Cardiac muscle cell (in vitro differentiated cells and primary cell): Measurements from ENCODE around the gene CLMN. TPM values are rescaled to one million over a fixed set of nuclear protein-coding genes. Genes with fewer than 3 reads are reported as not detected.

Experiments
- DNase-seq, 2 donors: peaks; one replicate each; pipeline versions ENCODE4 v3.0.0 to v3.0.0-alpha.2; 2010 to 2017; ENCODE audit warnings: low read depth in 1 of 2, low spot score in 1 of 2
- H3K27ac ChIP-seq: fragments of 200-600 bp; sonication (generic); 2 replicates; pipeline ENCODE4 v1.5.1; 2016
- H3K27me3 ChIP-seq: fragments of 200-600 bp; sonication (generic); 2 replicates; pipeline ENCODE4 v1.6.0; 2016; ENCODE audit warnings: control low read depth
- H3K36me3 ChIP-seq: fragments of 200-600 bp; sonication (generic); 2 replicates; pipeline ENCODE4 v1.5.1; 2016; ENCODE audit warnings: control low read depth
- H3K4me1 ChIP-seq: fragments of 200-600 bp; sonication (generic); 2 replicates; pipeline ENCODE4 v1.8.1; 2017; ENCODE audit warnings: low read depth, mild to moderate bottlenecking, mixed run types
- H3K4me3 ChIP-seq: fragments of 200-600 bp; sonication (generic); 2 replicates; pipeline ENCODE4 v1.5.1; 2016; ENCODE audit warnings: mild to moderate bottlenecking
- H3K9me3 ChIP-seq: fragments of 200-600 bp; sonication (generic); 2 replicates; pipeline ENCODE4 v1.5.1; 2017; ENCODE audit warnings: low read depth, mild to moderate bottlenecking, control low read depth
- polyA plus RNA-seq: library from polyadenylated mRNA; unstranded; fragments of >200 nt; fragmentation: Nextera tagmentation; extraction: Ambion mirVana; gene quantifications from 2 replicates; pipeline ENCODE4 v1.2.1, GENCODE V29; 2016
- total RNA-seq: library from RNA; depleted of rRNA; stranded (reverse); fragments of >200 nt; gene quantifications from 2 replicates; pipeline ENCODE4 v1.2.3, GENCODE V29; 2016
- TF ChIP-seq, protein P1 (sequence below): IDR thresholded peaks from 2 replicates; pipeline ENCODE4 v1.5.1; 2012; ENCODE audit warnings: low read depth, mild to moderate bottlenecking, low read length

The CLMN gene
- total and polyA plus RNA-seq, 2 experiments from 2014 or later: 0.98 to 1.3 TPM

DNA sequence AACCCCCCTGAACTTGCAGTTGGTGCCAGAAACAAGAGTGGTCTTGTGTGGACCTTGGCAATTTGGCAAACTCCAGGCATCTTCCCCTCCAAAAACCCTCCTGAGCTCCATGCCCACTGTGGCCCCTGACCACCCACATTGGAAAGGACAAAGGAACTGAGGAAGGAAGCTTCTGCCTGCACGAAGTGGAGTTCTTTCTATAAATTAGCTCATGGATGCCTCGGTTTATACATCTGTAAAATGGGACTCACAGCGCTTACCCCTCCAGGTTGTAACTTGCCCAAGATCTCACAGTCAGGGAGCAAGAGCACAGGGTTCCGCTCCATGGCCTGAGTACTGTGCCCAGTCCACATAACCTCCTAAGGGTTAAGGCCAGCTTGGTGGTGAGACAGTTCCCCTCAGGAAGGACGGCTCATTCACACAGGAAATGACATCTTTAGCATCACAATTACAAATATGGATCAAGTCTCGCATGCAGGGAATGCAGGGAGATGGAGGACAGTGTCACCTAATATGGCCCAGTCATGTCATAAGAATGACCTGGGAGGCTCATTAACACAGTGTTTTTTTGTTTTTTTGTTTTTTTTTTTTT is 66.6 kb downstream of the CLMN start:
- Histone ChIP-seq H3K36me3 (no peaks in the 10 kb centered on the region), H3K9me3 (no peaks in the 10 kb centered on the region), H3K27ac (no peak overlapping the region), H3K4me3 (no peak overlapping the region), H3K4me1 (peaks cover 23% of the 10 kb centered on the region), H3K27me3 (peaks cover 30% of the 10 kb centered on the region)
- TF ChIP-seq, protein P1, sequence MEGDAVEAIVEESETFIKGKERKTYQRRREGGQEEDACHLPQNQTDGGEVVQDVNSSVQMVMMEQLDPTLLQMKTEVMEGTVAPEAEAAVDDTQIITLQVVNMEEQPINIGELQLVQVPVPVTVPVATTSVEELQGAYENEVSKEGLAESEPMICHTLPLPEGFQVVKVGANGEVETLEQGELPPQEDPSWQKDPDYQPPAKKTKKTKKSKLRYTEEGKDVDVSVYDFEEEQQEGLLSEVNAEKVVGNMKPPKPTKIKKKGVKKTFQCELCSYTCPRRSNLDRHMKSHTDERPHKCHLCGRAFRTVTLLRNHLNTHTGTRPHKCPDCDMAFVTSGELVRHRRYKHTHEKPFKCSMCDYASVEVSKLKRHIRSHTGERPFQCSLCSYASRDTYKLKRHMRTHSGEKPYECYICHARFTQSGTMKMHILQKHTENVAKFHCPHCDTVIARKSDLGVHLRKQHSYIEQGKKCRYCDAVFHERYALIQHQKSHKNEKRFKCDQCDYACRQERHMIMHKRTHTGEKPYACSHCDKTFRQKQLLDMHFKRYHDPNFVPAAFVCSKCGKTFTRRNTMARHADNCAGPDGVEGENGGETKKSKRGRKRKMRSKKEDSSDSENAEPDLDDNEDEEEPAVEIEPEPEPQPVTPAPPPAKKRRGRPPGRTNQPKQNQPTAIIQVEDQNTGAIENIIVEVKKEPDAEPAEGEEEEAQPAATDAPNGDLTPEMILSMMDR: no peak
- DNase-seq: no peak

DNA sequence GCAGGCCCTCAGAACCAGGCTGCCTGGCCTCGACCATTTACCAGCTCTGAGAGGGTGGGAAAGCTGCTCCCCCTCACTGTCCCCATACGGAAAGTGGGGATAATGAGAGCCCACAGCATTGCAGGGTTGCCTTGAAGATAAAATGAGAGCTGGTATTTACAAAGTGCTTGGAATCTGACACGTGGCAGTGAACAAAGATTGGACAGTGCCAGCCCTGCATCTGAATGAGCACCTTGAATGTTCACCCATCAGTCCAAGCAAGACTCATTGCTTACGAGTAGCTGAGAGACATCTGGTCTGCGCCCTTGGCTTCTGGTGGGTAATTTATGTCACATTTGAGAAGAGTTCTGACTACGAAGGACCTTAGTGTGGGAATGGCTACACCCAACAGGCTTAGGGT is 67.5 kb downstream of the CLMN start:
- Histone ChIP-seq H3K9me3 (no peaks in the 10 kb centered on the region), H3K4me1 (peaks cover 23% of the 10 kb centered on the region), H3K27me3 (peaks cover 34% of the 10 kb centered on the region), H3K4me3 (no peak overlapping the region), H3K36me3 (no peaks in the 10 kb centered on the region), H3K27ac (no peak overlapping the region)
- DNase-seq: no peak
- TF ChIP-seq, protein P1: no peak

- TF ChIP-seq, protein P1: no peak
- Histone ChIP-seq H3K27ac (no peak overlapping the region), H3K27me3 (peaks cover 36% of the 10 kb centered on the region), H3K4me1 (peaks cover 20% of the 10 kb centered on the region), H3K9me3 (no peaks in the 10 kb centered on the region), H3K36me3 (no peaks in the 10 kb centered on the region), H3K4me3 (no peak overlapping the region)
- DNase-seq: no peak
These were observed 68.8 kb downstream of the CLMN start for GRCh38 chr14:95250936-95251335.

DNA sequence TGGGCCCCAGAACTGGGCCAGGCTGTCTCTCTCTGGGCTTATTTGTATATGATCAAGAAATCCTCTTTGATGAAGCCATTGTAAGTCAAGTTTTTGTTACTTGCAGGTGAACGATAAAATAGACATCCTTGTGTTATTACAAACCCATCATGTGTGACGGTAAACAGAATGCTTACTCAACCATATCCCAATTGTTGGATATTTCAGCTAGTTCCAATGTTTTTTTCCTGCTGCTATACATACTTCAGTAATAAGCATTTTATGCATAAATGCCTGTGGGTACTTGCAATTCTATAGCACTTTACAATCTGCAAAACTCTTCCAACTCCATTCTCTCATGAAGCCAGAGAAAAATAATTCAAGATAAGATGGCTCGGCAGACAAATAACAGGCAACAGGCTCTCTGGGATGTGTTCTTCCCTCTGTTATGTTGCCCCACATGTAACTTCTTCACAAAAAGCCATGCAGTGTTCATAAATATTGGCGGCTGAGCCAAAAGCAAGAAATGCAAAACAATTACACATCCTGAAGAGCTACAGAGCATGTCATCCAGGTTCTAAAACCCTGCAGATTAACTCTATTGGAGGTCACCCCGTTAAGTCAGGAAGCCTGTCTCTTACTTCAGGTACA is 69.5 kb downstream of the CLMN start:
- Histone ChIP-seq H3K36me3 (no peaks in the 10 kb centered on the region), H3K9me3 (no peaks in the 10 kb centered on the region), H3K27me3 (peaks cover 36% of the 10 kb centered on the region), H3K27ac (no peak overlapping the region), H3K4me3 (no peak overlapping the region), H3K4me1 (peaks cover 17% of the 10 kb centered on the region)
- TF ChIP-seq, protein P1: no peak
- DNase-seq: no peak

DNA sequence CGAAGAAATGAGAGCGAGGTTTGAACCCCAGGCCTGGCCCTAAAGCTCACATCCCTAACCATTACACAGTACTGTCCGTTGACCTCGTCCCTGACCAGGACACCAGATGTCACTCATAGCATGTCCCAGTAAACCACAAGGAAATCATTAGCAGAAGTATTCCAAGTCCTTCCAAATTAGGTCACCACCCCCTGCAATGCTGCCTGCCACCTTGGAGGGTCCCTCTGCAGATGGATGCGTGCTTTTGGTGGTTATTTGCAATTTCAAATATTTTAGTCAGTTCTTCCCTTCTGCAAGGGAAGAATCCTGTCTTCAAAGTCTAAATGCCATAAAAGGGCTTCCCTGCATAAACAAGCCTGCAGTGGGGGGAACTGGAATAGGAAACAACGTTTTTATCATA is 71.3 kb downstream of the CLMN start:
- no peaks in the 10 kb centered on the region for H3K9me3 ChIP-seq
- no peak for DNase-seq
- H3K4me1 ChIP-seq: peaks cover 17% of the 10 kb centered on the region
- no peaks in the 10 kb centered on the region for H3K36me3 ChIP-seq
- no peak overlapping the region for H3K4me3 ChIP-seq
- H3K27ac ChIP-seq: no peak overlapping the region
- TF ChIP-seq, protein P1: no peak
- H3K27me3 ChIP-seq: peaks cover 36% of the 10 kb centered on the region
